CD4-positive, alpha-beta T cell treated with Interleukin-4 for 4 hours (primary cell): Measurements from ENCODE around the gene RRP1.
A peak's percentile ranks its signal among the peaks of the same experiment; 100 is the strongest.

Experiments used
- DNase-seq: peaks from one replicate; pipeline ENCODE4 v3.0.0-alpha.2; 2020

RRP1 gene

DNA sequence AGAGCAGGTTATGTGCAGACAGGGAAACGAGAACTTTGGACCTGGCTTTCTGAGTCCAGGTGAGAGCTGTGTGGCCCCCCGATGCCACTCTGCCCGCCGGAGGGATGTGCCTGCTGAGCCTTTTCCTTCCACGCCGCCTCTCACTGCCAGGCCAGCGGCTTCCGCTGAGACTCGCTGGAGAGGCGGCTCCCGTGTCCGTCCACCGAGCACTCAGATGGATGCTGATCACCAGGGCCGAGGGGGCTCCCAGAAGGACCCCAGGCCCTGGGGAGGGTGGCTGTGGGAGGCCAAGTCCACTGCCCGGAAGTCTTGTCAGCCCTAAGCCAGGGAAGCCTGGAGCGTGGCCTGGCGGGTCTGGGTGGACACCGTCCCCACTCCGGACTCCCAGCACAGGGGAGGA is 29.7 kb upstream of the RRP1 start:
- DNase-seq, result no peak

DNA sequence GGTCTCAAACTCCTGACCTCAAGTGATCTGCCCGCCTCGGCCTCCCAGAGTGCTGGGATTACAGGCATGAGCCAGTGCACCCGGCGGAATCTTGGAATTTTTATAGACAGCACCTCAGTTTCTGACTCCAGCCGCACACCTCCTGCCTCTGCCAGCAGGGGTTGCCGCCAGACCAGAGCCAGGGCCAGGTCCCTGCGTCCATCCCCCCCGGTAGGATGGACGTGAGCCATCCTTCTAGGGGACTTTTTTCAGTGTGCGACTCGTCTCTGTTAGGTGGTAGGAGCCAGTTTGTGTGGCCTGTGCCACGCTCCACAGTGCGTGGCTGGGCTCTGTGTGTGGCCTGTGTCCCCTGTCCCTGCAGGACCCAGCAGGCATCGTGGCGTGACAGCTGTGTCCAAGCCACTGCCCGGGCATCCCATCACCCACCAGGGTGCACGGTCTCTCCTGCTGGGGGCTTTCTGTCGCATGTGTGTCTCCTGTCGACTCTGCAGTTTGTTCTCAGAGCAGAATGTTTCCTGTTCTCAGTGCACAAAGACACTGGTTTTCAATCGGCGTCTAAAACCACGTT is 28.9 kb upstream of the RRP1 start:
- no peak for DNase-seq

DNA sequence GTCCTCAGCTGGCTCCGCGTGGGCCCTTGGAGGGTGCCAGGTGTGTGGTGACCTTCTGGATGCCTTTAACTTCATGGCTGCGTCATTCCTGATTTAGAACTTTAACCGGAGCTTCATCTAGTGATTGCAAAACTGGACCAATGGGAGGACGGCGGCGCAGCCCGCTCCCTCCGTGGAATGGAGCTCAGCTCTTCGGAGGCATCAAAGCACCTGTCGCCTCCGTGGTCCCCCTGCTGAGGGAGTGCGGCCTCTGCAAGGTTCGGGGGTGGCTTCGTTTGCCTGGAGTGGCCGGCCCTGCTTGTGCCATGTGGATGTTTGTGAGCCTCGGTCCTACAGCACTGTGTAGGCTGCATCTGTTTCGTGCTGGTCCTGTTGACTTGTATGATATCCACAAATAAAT is 27.5 kb upstream of the RRP1 start:
- DNase-seq, result no peak

DNA sequence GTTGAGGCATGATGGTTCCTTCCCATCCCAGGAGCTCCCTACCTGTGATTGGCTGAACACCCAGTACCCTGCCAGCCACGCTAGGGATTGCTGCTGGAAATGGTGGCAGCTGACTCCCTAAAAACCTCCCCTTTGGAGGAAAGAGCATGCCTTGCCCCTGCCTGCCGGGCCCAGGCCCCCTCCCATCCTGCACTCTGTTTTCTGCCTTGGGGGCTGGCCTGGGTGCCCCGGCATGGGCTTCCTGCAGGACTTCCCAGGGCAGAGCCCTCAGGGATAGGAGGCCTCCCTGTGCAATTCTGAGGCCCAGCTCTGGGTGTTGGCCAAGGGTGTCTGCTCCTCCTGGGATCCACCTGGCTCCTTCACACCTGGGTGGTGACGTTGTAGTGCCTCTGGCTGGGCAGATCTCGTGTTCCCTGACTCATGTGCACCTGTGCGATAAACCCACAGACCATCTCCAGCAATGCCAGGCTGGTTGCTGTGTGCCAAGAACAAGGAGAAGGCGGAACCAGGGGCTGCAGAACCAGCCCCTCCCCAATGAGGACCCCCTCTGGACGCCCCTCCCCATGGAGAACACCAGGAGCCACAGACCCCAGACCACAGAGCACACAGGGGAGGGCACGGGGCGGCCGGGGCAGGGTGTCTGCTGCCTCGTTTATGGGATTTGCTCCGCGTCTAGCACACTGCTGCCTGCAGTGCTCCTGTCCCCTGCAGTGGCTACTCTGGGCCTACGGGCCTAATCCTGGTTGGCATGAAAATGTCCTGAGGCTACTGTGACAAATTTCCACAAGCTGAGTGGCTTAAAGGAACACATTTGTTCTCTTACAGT is 26.9 kb upstream of the RRP1 start:
- no peak for DNase-seq

DNA sequence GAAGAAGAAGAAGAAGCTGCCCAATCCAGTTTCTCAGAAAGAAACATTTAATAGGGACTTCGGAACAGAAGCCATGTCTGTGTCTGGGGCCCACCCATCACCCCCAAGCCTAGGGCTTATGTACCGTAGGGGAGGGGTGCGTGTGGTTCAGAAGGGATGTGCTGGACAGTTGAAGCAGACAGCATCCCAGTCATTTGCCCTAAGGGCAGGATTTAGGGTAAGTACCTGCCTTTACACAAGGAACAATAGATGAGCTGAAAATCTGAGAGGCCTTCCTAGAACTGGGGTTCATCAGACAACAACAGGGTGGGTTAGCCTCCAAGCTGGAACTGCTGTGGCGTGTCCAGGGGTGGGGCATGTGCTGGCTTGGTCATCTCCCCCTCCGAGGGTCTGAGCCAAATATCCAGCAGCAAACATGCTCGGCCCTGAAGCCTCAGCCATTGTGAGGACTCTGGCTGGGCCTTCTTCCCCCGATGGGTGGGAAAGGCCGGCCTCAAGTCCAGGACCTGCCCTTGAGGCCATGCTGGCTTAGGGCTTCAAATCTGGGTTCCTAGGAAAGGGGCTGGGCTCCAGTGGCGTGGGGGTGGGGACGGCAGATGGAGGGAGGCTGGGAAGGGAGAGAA is 25.4 kb upstream of the RRP1 start:
- no peak for DNase-seq

DNA sequence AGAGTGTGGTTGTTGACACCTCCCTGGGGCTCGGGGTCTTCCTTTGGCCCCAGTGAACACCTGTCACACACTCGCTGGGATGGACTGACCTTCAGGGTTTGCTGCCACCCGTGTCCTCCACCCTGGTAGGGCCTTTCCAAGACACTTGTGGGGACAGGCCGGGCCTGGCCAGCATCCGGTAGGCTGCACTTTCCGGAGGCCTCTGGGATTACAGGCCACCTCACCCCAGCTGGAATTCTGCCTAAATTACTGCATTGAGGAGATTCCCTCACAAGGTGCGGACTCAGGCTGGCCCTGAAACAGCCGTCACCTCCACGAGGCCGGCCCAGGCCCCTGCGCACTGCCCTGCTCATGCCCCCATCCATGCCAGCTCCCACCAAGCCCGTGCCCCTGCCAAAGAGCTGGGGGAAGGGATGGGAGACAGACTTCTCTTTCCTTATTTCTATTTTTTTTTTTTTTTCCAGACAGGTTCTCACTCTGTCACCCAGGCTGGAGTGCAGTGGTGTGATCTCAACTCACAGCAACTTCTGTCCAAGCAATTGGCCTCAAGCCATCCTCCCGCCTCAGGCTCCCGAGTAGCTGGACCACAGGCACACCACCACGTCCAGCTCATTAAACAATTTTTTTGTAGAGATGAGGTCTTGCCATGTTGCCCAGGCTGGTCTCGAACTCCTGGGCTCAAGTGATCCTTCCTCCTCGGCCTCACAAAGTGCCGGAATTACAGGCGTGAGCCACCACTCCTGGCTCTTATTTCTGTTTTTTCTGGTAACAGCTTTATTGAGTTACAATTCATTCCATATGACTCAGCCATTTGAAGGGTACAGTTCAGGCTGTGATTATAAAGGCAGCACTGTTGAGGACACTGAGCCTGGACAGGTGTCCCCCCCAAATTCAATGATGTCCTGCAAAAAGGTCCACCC is 24.5 kb upstream of the RRP1 start:
- no peak for DNase-seq

DNA sequence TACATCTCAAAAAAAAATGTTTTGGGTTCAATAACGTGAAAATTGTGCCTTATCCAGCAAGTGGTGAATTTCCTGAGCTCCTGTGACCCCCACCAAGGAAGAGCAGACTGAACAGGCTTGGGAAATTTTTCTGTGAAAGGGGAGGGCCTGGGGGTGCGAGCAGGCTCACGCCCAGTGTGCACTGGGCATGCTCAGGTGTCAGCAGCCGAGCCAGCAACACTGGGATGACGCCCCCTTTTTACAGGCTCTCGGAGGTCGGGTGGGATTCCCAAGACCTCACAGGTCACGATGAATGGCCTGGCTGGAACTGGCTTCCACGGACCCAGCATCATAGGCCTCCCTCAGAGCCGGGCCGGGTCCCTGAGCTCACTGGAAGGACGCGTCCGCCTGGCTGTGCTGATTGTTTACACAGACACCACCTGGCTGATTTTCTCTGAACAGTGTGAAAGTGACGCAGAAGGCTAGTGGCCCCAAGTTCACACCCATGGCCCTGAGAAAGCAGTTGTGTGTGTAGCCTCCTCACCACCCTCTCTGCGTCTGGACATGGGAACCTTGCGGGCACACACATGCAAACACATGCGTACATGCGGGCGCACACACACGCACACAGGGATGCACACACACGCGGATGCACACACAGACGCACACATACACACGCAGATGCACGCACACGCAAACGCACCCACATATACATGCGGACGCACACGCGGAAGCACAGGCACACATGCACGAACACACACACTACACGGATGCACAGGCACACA is 22.5 kb upstream of the RRP1 start:
- DNase-seq, result no peak

DNA sequence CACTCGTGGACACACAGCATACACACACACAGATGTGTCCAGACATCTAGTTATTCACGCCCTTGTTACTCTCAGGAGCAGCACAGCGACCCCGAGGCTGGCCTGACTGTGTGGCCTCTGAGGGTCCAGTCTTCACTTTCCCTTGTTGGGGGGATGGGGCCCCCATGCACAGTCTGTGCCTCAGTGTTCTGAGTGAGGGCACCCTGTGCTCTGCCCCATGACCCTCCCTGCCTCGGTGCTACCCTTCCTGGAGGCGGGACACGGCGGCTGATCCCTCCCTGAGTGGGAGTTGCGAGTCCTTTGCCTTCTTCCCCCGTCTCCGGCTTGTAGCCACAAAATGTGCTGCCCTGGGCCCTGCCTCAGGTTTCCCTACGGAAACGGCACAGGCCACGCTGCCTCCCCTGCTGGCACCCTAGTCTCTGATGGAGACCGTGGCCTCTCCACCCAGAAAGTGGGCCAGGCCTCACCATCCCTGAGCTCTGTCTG is 21.8 kb upstream of the RRP1 start:
- no peak for DNase-seq

DNA sequence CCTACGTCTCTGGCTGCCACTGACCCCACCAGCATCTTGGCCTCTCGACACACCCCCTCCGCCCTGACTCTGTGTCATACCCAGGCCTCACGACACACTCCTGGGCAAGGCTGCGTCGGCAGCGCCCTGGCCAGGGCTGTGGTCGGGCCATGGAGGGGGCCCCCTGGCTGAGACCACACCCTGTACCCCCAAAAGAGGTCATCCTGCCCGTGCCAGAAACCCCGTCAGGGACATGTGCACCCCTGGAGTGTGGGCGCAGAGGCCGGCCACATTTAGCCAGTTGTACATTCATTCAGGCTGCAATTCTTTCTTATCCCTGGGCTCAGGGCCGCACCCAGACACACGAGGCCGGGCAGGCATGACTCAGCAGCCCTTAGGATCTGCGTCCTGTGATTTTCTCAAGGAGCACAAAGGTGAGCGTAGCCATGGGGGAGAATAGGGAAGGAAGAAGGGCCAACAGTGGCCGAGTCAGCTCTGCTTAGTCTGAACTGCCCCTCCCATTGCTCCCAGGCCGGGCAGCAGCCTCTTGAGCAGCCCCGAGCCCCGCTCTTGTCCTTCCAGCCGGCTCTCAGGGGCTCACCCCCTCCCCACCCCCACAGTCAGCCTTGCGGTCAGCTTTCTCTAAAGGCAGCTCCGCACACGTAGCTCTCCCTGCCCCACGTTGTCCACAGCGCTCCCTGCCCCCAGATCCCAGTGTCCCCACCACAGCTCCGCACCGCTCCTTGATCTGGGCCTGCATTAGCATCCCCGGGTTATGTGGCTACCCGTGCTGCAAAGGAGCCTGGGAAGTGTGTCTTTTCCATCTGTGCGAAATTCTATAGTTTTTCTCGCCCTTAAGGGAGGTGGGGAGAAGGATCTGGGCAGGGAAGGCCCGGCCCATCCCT is 21.2 kb upstream of the RRP1 start:
- no peak for DNase-seq

DNA sequence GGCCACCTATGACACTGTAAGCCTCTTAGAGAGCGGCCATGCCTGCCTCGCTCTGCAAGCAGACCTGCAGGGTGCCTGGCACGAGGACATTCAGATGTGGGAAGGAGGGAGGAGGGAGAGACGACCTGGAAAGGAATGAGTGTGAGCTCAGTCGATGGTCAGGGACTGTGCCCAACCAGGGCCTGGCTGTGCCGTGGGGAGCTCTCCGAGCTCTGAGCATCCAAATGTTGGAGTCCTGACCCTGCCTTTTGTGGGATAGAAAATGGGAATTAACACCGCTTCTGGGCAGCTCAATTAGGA is 20.6 kb upstream of the RRP1 start:
- no peak for DNase-seq

DNA sequence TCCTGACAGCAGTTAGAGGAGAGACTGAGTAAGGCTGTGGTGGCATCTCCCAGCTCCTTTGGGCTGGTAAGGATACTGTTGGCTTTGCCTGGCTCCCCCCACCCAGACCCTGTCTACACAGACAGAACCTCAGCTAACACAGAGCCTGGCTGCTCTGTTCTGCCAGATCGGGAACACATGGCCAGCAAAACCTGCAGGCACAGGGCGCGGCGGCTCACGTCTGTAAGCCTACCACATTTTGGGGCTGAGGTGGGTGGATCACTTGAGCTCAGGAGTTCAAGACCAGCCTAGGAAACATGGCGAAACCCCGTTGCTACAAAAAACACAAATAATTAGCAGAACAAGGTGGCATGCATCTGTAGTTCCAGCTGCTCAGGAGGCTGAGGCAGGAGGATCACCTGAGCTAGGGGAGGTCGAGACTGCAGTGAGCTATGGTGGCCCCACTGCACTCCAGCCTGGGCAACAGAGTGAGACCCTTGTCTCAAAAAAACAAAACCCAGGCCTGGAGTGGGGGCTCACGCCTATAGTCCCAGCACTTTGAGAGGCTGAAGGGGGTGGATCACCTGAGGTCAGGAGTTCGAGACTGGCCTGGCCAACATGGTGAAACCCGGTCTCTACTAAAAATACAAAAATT is 19.9 kb upstream of the RRP1 start:
- no peak for DNase-seq

DNA sequence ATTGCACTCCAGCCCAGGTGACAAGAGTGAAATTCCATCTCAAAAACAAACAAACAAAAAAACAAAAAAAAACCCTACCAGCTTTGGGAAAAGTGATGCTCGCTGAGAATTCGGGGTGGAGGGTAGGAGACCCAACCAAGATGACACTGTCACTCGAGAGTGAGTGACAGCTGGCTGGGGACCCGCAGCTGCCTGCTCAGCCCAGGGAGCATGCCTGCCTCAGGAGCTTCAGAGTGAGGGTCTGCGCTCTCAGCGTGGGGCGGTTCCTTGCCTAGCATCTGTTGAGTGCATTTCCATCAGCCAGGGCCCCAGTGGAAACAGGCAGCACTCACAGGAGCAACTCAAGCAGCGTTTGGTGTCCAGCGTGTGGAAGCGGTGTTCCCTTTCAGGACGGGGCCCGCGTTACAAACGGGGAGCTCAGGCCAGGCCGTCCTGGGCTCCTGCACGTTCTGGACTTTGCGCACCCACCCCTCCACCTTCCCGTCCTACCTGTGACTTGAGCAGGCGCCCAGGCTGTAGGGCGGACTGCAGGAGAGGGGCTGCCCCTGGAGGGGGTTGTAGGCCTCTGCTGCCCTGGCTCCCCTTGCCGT is 19.2 kb upstream of the RRP1 start:
- DNase-seq, result no peak

DNA sequence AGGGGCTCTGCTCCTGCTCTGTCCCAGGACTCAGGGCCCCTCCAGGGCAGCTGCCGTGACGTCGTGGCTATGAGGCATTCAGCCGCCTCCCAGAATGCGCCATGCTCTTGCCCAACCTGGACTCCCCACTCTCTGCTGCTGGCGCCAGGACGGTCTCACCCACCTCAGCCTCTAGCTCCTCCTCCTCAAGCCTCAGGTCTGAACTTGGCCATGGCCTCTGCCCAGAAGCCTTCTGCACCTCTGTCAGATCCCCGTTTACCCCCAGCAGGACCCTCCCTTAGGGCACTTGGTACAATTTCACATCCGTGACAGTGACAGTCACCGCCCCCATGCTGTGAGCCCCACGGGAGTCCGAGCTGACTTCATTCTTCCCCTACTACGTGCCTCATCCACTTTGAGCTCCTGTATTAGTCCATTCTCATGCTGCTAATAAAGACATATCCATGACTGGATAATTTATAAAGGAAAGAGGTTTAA is 18.1 kb upstream of the RRP1 start:
- DNase-seq, result no peak

DNA sequence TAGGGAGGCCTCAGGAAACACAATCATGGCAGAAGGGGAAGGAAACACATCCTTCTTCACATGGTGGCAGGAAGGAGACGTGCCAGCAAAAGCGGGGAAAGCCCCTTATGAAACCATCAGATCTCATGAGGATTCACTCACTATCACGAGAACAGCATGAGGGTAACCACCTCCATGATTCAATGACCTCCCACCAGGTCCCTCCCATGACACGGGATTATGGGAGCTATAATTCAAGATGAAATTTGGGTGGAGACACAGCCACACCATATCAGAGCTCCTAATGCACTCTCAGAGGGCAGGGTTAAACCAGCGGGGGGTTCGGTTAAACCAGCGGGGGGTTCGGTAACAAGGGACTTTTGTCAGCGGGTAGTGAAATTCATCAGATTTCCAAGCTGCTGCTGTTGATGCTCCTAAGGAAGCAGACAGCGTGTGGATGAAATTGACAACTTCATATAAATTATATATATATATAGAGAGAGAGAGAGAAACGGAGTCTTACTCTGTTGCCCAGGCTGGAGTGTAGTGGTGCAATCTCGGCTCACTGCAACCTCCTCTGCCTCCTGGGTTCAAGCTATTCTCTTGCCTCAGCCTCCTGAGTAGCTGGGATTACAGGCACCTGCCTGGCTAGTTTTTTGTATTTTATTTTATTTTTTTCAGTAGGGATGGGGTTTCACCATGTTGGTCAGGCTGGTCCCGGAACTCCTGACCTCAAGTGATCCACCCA is 17.5 kb upstream of the RRP1 start:
- DNase-seq, result no peak

DNA sequence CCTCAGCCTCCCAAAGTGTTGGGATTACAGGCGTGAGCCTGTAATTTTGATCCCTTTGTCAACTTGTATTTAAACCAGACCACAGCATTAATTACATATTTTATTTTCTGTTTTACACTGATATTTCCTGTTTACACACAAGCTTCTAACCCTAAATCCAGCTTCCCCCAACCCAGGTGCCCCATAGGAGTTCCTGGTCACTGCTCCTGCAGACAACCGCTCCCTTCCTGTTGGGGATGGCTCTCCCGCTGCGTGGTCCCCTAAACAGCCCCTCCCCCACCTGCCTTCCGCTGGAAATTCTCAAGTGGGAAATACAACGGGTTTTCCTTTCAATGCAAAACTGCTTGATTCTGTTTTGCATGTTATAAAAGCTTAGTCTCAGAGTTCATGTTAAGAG is 17.0 kb upstream of the RRP1 start:
- DNase-seq, result no peak

DNA sequence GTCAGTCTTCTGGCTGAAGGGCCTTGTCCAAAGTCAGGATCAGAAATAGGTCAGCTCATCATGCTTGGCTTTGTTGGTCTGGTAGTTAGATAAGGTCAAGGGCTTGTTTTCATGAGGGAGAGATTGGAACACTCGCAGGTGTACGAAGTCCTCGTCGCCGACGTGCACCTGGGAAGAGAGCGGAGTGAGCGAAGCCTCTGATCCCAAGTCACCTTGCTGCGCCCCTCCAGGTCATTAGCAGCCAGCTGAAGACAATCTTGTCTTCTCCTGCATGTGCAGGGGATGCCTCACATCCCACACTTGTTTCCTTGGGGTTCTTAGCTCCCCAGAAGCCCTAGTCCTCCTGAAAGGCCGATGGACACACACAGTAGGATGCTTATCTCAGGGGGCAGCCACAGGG is 15.2 kb upstream of the RRP1 start:
- DNase-seq, result no peak

DNA sequence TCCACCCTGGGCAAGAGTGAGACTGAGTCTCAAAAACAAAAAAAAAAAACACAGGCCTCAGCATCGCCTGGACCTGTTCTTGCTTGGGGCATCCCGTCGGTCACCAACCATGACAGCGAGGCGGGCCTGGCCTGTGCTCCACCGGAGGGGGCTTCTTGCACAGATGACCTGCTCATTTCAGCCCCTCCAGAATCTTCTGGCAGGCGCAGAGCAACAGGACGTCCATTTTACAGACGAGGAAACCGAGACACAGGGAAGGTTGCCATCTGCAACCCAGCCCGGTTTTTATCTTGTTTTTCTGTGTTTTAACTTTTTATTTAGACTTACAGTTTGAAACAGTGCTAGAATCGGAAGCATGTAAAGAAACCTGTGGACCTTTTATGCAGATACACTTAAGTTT is 14.2 kb upstream of the RRP1 start:
- DNase-seq, result no peak

DNA sequence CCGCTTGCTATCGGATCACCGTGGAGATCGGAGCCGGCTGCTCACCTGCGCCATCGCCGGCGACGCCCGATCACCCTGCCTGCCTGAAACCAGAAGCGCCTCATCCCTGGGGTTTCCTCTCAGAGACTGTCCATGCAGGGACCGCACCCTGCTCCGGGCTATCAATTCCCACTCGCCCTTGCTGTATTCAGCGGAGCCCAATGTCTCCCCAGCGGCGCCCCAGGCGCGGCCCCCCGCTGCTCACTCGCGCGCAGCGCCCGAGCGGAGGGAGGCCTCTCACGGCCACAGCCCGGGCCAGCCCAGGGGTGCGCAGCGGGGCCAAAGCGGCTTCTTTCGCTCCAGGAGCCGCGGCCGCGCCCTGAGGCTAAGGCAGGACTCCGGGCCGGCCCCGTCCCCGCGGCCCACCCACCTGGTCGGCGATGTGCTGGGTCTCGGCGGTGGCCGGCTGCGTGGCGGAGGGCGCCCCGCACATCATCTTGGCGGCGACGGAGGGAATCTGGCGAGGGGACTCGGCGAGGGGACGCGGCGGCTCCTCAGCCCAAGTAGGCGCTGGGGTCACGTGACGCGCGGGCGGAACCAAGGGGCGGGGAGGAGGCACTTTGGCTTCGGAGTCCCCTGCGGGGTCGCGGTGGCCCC is 13.5 kb upstream of the RRP1 start, which contains the start of gene CSTB:
Gene CSTB (minus strand): TSS at position 514 of the 636 bp plus-strand sequence. CDS start 39 bp downstream, at position 475.
- peak; percentile 81 for DNase-seq

DNA sequence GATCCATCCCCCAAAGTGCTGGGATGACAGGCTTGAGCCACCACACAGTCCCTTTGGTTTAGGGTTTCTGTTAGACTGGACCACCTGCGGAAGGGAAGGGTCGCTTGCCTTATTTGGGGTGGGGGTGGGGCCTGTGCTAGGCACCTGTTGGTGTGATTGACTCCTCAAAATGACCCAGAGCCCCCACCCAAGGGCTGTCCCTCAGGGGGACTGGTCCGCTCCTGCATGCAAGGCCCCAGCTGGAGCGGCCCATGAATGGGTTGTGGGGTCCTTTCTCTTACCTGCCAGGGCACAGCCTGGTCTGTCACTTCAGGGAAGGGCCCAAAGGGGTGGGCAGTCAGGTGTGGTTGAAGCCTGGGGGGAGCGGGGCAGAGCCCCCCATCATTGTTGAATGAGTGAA is 11.4 kb upstream of the RRP1 start:
- no peak for DNase-seq
